ENCODE results near the gene MYBBP1A. TPM values are rescaled to one million over a fixed set of nuclear protein-coding genes. Genes with fewer than 3 reads are reported as not detected.

MYBBP1A gene
- total and polyA plus RNA-seq, 2 of the 8 experiments (the other 6 are each of a cell fraction or from before 2014, with no cell fraction given), result 46.8 to 151 TPM

DNA sequence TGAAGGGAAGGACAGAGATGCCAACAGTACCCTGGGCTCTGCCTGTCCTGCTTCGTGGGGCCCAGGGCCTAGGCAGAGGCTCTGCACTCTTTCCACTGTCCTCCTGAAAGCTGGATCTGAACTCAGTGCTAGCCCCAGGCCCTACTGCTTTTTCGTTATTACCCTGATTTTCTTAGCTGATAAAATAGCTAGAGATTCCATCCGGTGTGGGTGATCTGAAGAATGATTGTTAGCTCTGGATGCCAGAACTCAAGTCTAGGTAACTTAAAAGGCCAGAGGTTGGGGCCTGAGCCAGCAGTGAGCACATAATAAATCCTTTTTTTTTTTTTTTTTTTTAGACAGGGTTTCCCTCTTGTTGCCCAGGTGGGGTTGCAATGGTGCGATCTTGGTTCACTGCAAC is 1.8 kb upstream of the MYBBP1A start:
- Histone ChIP-seq H2BK15ac (ENCODE audit: low read length) (peak overlapping the region; percentile 12; the same call in 1 of the 2 replicates), H4K8ac (ENCODE audit: extremely low read depth, insufficient read depth, low read length) (no peak overlapping the region), H2AFZ (ENCODE audit: low read length) (peak overlapping the region; percentile 86; the same call in 1 of the 2 replicates), H3K27ac (ENCODE audit: low read depth, low read length) (no peak overlapping the region), H3K14ac (ENCODE audit: insufficient read length) (no peak overlapping the region), H3K4me3 (ENCODE audit: extremely low read depth in 1 of 4, insufficient read depth in 2 of 4, low read depth in 3 of 4, low read length in 4 of 4) (no peak overlapping the region), H3K9ac (replicated peaks in 1 of 4; ENCODE audit: extremely low read depth in 1 of 4, low read depth in 3 of 4, low read length in 3 of 4) (no peak overlapping the region; a peak in 2 of 7 replicates), H3K79me2 (ENCODE audit: control insufficient read depth in 1 of 2, insufficient read depth in 2 of 2, low read length in 2 of 2) (peaks cover 0 to 21% of the 10 kb centered on the region in 2 experiments; a peak in 3 of 4 replicates), H2BK5ac (ENCODE audit: low read depth, low read length) (no peak overlapping the region), H3K23me2 (ENCODE audit: low read depth, low read length) (peaks cover 14% of the 10 kb centered on the region; the same call in 1 of the 2 replicates), H3K18ac (ENCODE audit: extremely low read depth, low read length) (no peak overlapping the region), H3K4ac (replicated peaks; ENCODE audit: insufficient read length, low read depth, low read length) (no peak overlapping the region), H4K91ac (replicated peaks; ENCODE audit: insufficient read length, low read length) (no peak overlapping the region), H2AK5ac (ENCODE audit: low read depth, low read length) (peak overlapping the region; percentile 7; the same call in 1 of the 2 replicates), H3K79me1 (ENCODE audit: low read depth, low read length) (peaks cover 10% of the 10 kb centered on the region), H3K27me3 (replicated peaks in 1 of 4; ENCODE audit: control insufficient read depth in 3 of 4, extremely low read depth in 1 of 4, insufficient read depth in 3 of 4, low read length in 3 of 4) (no peaks in the 10 kb centered on the region), H3K36me3 (ENCODE audit: control insufficient read depth in 2 of 4, insufficient read depth in 4 of 4, low read length in 3 of 4) (peaks cover 13 to 18% (median 14%) of the 10 kb centered on the region in 4 experiments; a peak in 7 of 8 replicates), H4K20me1 (replicated peaks in 1 of 2; ENCODE audit: control insufficient read depth in 1 of 2, insufficient read depth in 2 of 2, low read length in 2 of 2) (peaks cover 0 to 2% of the 10 kb centered on the region in 2 experiments), H3K9me3 (ENCODE audit: insufficient read depth in 2 of 2, low read depth in 1 of 2, low read length in 1 of 2) (no peaks in the 10 kb centered on the region), H2BK20ac (ENCODE audit: low read length) (no peak overlapping the region), H3K23ac (ENCODE audit: insufficient read length) (no peak overlapping the region), H2BK120ac (replicated peaks; ENCODE audit: low read depth, low read length) (no peak overlapping the region), H3K4me1 (replicated peaks in 1 of 4; ENCODE audit: control insufficient read depth in 3 of 4, insufficient read depth in 4 of 4, low read length in 3 of 4) (peaks cover 7 to 21% (median 12%) of the 10 kb centered on the region in 4 experiments; a peak in 6 of 7 replicates), H2BK12ac (ENCODE audit: low read depth, low read length) (0 out of 2 replicates have a peak overlapping the region, but pooled peaks have one; percentile 3), H3K4me2 (ENCODE audit: insufficient read depth in 1 of 2, low read depth in 2 of 2, low read length in 2 of 2) (no peak overlapping the region; a peak in 1 of 4 replicates), H3K56ac (replicated peaks; ENCODE audit: insufficient read length, low read depth, low read length) (no peak overlapping the region), H4K5ac (ENCODE audit: insufficient read length, low read depth, low read length) (no peak overlapping the region)
- ChIA-PET CTCF (ENCODE audit: partially characterized antibody) (interaction anchor here (0.6 to 1.6 kb wide), 9 partner anchors 8 to 73 kb away, joined by 3 to 11 read pairs (median 3); no protein-coding TSS in a partner anchor), POLR2A (ENCODE audit: partially characterized antibody) (interaction anchor here (0.7 to 32.8 kb wide), 5 partner anchors 8 to 266 kb away, joined by 3 to 546 read pairs (median 3); no protein-coding TSS in a partner anchor)
- 90% methylated on average over 4 of the region's 4 CpGs; no CpG with 5 or more reads in 1 of the 2 experiments for WGBS, 2 experiments (ENCODE audit: extremely low coverage in 1 of 2, insufficient coverage in 1 of 2, insufficient read length in 1 of 2, insufficient replicate concordance in 2 of 2, low coverage in 1 of 2, low lambda C conversion rate in 2 of 2, missing lambda C conversion rate in 1 of 2)
- FAIRE-seq, result no peak
- DNase-seq (ENCODE audit: low read depth in 1 of 2, low spot score in 2 of 2), result no peak
- no peak for TF ChIP-seq POLR2A (IDR thresholded peaks at IDR 0.05; ENCODE audit: control extremely low read depth in 1 of 2, low read depth in 2 of 2, low read length in 2 of 2)
- no peak for TF ChIP-seq EP300 (IDR thresholded peaks at IDR 0.05; ENCODE audit: borderline replicate concordance in 1 of 2, low read depth in 2 of 2, low read length in 2 of 2)
- TF ChIP-seq, protein P1, sequence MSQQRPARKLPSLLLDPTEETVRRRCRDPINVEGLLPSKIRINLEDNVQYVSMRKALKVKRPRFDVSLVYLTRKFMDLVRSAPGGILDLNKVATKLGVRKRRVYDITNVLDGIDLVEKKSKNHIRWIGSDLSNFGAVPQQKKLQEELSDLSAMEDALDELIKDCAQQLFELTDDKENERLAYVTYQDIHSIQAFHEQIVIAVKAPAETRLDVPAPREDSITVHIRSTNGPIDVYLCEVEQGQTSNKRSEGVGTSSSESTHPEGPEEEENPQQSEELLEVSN (IDR thresholded peaks at IDR 0.05), result no peak
- TF ChIP-seq HDAC6 (IDR thresholded peaks at IDR 0.05; ENCODE audit: low read depth, low read length), result no peak
- no peak for TF ChIP-seq BCL11A (IDR thresholded peaks at IDR 0.05; ENCODE audit: low read depth in 2 of 2, low read length in 2 of 2)
- no peak for TF ChIP-seq SIX5 (IDR thresholded peaks at IDR 0.05; ENCODE audit: low read depth, low read length)
- TF ChIP-seq ATF2 (IDR thresholded peaks at IDR 0.05; ENCODE audit: low read length), result no peak
- TF ChIP-seq CTCF (IDR thresholded peaks at IDR 0.05; ENCODE audit: control extremely low read depth in 1 of 3, insufficient read depth in 1 of 3, low read depth in 1 of 3, low read length in 3 of 3), result no peak
